AG09319 (cell line): ENCODE results near the gene ACER1.

Experiments used
- DNase-seq: peaks from one replicate; pipeline ENCODE4 v3.0.0-alpha.2; 2010; ENCODE audit warnings: low read depth; ENCODE audit errors: extremely low read depth
- CTCF ChIP-seq: IDR thresholded peaks from 2 replicates; pipeline ENCODE4 v1.5.1; 2011; ENCODE audit warnings: low read depth, mild to moderate bottlenecking, inconsistent platforms, low read length, moderate library complexity

Gene ACER1

GRCh38 chr19:6279931-6280591 is 53.4 kb downstream of the ACER1 start, which contains the start of gene MLLT1:
Gene MLLT1 (minus strand): TSS chr19:6279975. CDS start chr19:6279784, 191 bp downstream.
- DNase-seq = peak; percentile 96

GRCh38 chr19:6279620-6279930 is 53.8 kb downstream of the ACER1 start:
- no peak for DNase-seq
- no peak for TF ChIP-seq CTCF

More at GRCh38 chr19:6279931-6280591, 53.4 kb downstream of the ACER1 start, which contains the start of gene MLLT1:
- TF ChIP-seq CTCF = peak; percentile 49

- DNase-seq = no peak
- no peak for TF ChIP-seq CTCF
Observed at GRCh38 chr19:6278740-6279619, 54.4 kb downstream of the ACER1 start.

GRCh38 chr19:6278051-6278450 is 55.4 kb downstream of the ACER1 start:
- DNase-seq = no peak
- TF ChIP-seq CTCF = no peak

GRCh38 chr19:6276447-6276846 is 57.0 kb downstream of the ACER1 start:
- TF ChIP-seq CTCF = no peak
- DNase-seq = peak; percentile 70

- TF ChIP-seq CTCF = no peak
- DNase-seq = no peak
Observed at GRCh38 chr19:6275170-6275744, 58.2 kb downstream of the ACER1 start.

- DNase-seq = no peak
- no peak for TF ChIP-seq CTCF
Observed at GRCh38 chr19:6274756-6275155, 58.7 kb downstream of the ACER1 start.
